ENCODE measurements around the gene EARS2. TPM values are rescaled to one million over a fixed set of nuclear protein-coding genes. Genes with fewer than 3 reads are reported as not detected.
A peak's percentile ranks its signal among the peaks of the same experiment; 100 is the strongest.
"Not testable (repeated sequence)": the region's sequence is repeated elsewhere in the genome, so short reads cannot be mapped to it uniquely, and the experiment has no call there.

Gene EARS2
- total and polyA plus RNA-seq, 2 of the 4 experiments (the other 2 are of a cell fraction): 28.1 to 37.8 TPM

DNA sequence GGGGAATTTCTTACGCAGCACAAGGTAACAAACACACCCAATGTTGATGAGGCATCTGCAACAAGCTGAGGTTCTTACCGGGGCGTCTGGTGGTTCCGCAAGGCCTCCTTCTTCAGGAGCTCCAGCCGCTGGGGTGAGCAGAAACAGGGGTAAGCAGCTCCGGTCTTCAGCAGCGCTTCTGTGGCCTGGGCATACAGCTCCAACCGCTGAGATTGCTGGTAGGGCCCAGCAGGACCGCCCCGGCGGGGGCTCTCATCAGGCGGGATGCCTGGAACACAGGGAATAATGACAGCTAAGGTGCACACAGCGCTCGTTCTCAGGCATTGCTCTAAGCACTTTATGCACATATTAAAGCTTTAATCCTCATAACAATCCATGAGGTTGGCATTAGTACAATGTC is 12.7 kb downstream of the EARS2 start:
- DNase-seq (no peak), ATAC-seq (ENCODE audit: low read depth) (no peak)
- Histone ChIP-seq H3K9me1 (ENCODE audit: insufficient read depth, low read length) (no peaks in the 10 kb centered on the region), H2BK15ac (ENCODE audit: low read depth, low read length) (no peak overlapping the region), H3K79me1 (ENCODE audit: low read depth in 1 of 2, low read length in 2 of 2) (peaks cover 0 to 13% of the 10 kb centered on the region in 2 experiments; a peak in 2 of 4 replicates), H3K4me3 (ENCODE audit: insufficient read depth, low read depth, low read length) (no peak overlapping the region), H3K18ac (ENCODE audit: low read depth, low read length) (no peak overlapping the region), H3K14ac (replicated peaks; ENCODE audit: low read depth, low read length) (no peak overlapping the region), H3K4me1 (ENCODE audit: control insufficient read depth, insufficient read depth, low read length) (no peaks in the 10 kb centered on the region), H3K9me3 (ENCODE audit: control insufficient read depth, insufficient read depth, low read length) (no peaks in the 10 kb centered on the region), H3K9ac (ENCODE audit: low read depth, low read length) (no peak overlapping the region), H4K8ac (ENCODE audit: low read depth in 2 of 2, low read length in 2 of 2) (no peak overlapping the region), H3K27ac (ENCODE audit: insufficient read depth, low read length) (no peak overlapping the region), H3K23ac (ENCODE audit: low read depth, low read length) (no peak overlapping the region), H2AK9ac (replicated peaks; ENCODE audit: low read depth, low read length, poor library complexity) (peak overlapping the region; percentile 42), H3K36me3 (ENCODE audit: control insufficient read depth, insufficient read depth, low read length) (peaks cover 49% of the 10 kb centered on the region), H4K91ac (ENCODE audit: insufficient read depth, low read depth, low read length) (no peak overlapping the region), H2BK5ac (ENCODE audit: low read depth, low read length, poor library complexity, severe bottlenecking) (no peak overlapping the region), H3K4ac (ENCODE audit: low read depth, low read length) (no peak overlapping the region), H2BK120ac (ENCODE audit: low read depth, low read length) (no peak overlapping the region), H4K20me1 (ENCODE audit: insufficient read depth, low read length) (no peaks in the 10 kb centered on the region), H2AFZ (replicated peaks; ENCODE audit: low read length, poor library complexity) (no peak overlapping the region), H2BK20ac (ENCODE audit: low read depth, low read length) (no peak overlapping the region), H3K4me2 (ENCODE audit: low read depth, low read length) (no peak overlapping the region), H4K5ac (ENCODE audit: low read depth, low read length) (no peak overlapping the region), H3K27me3 (ENCODE audit: control insufficient read depth, insufficient read depth, low read length) (no peaks in the 10 kb centered on the region), H3K56ac (ENCODE audit: extremely low read depth, insufficient read depth, low read length) (no peak overlapping the region), H2AK5ac (ENCODE audit: low read depth, low read length) (no peak overlapping the region)
- intact Hi-C loops (cut with micrococcal nuclease) (no loop called here), in situ Hi-C loops (cut with MboI; ENCODE audit: low sequenced_read_pairs) (no loop called here), dilution Hi-C loops (cut with HindIII; ENCODE audit: low sequenced_read_pairs, unreplicated experiment) (no loop called here)
- no TSS peak for BruUV-seq (replicated peaks)
- TF ChIP-seq, protein P1, sequence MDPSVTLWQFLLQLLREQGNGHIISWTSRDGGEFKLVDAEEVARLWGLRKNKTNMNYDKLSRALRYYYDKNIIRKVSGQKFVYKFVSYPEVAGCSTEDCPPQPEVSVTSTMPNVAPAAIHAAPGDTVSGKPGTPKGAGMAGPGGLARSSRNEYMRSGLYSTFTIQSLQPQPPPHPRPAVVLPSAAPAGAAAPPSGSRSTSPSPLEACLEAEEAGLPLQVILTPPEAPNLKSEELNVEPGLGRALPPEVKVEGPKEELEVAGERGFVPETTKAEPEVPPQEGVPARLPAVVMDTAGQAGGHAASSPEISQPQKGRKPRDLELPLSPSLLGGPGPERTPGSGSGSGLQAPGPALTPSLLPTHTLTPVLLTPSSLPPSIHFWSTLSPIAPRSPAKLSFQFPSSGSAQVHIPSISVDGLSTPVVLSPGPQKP (IDR thresholded peaks at IDR 0.05; ENCODE audit: borderline replicate concordance, low read depth, low read length): no peak
- no peak for TF ChIP-seq CHD1 (IDR thresholded peaks at IDR 0.05; ENCODE audit: low read depth, low read length)
- WGBS, 2 experiments (ENCODE audit: extremely low coverage in 2 of 2, insufficient read length in 1 of 2): 96% methylated on average over 4 of the region's 14 CpGs; no CpG with 5 or more reads in 1 of the 2 experiments
- ChIA-PET CTCF (no interaction called here), POLR2A (ENCODE audit: unreplicated experiment) (no interaction called here)

DNA sequence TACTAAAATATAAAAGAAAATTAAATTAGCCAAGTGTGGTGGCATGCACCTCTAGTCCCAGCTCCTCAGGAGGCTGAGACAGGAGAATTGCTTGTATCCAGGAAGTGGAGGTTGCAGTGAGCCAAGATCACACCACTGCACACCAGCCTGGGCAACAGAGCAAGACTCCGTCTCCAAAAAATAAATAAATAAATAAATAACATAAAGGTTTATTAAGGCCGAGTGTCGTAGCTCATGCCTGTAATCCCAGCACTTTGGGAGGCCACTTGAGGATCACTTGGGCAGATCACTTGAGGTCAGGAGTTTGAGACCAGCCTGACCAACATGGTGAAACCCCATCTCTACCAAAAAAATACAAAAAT is 16.4 kb downstream of the EARS2 start:
- H2BK120ac ChIP-seq (ENCODE audit: low read depth, low read length); H3K27me3 ChIP-seq (ENCODE audit: control insufficient read depth, insufficient read depth, low read length); ATAC-seq (ENCODE audit: low read depth); H3K18ac ChIP-seq (ENCODE audit: low read depth, low read length); H2BK15ac ChIP-seq (ENCODE audit: low read depth, low read length); BruUV-seq (replicated peaks); H2BK5ac ChIP-seq (ENCODE audit: low read depth, low read length, poor library complexity, severe bottlenecking); H2AK5ac ChIP-seq (ENCODE audit: low read depth, low read length); H4K8ac ChIP-seq (ENCODE audit: low read depth in 2 of 2, low read length in 2 of 2); H3K23ac ChIP-seq (ENCODE audit: low read depth, low read length); H3K4me2 ChIP-seq (ENCODE audit: low read depth, low read length); H2BK20ac ChIP-seq (ENCODE audit: low read depth, low read length); H4K20me1 ChIP-seq (ENCODE audit: insufficient read depth, low read length); DNase-seq; H3K4me3 ChIP-seq (ENCODE audit: insufficient read depth, low read depth, low read length); H3K9ac ChIP-seq (ENCODE audit: low read depth, low read length); intact Hi-C loops (cut with micrococcal nuclease); H4K5ac ChIP-seq (ENCODE audit: low read depth, low read length); H3K56ac ChIP-seq (ENCODE audit: extremely low read depth, insufficient read depth, low read length); H3K4me1 ChIP-seq (ENCODE audit: control insufficient read depth, insufficient read depth, low read length); H4K91ac ChIP-seq (ENCODE audit: insufficient read depth, low read depth, low read length); in situ Hi-C loops (cut with MboI; ENCODE audit: low sequenced_read_pairs); H3K27ac ChIP-seq (ENCODE audit: insufficient read depth, low read length); CTCF ChIA-PET; POLR2A ChIA-PET (ENCODE audit: unreplicated experiment); H3K9me3 ChIP-seq (ENCODE audit: control insufficient read depth, insufficient read depth, low read length); H2AK9ac ChIP-seq (replicated peaks; ENCODE audit: low read depth, low read length, poor library complexity); H3K14ac ChIP-seq (replicated peaks; ENCODE audit: low read depth, low read length); dilution Hi-C loops (cut with HindIII; ENCODE audit: low sequenced_read_pairs, unreplicated experiment); H2AFZ ChIP-seq (replicated peaks; ENCODE audit: low read length, poor library complexity); H3K4ac ChIP-seq (ENCODE audit: low read depth, low read length); H3K9me1 ChIP-seq (ENCODE audit: insufficient read depth, low read length): not testable (repeated sequence)
- WGBS, 2 experiments (ENCODE audit: extremely low coverage in 2 of 2, insufficient read length in 1 of 2): no CpG with 5 or more reads among the region's 3 CpGs
- peaks cover 33% of the 10 kb centered on the region for H3K36me3 ChIP-seq (ENCODE audit: control insufficient read depth, insufficient read depth, low read length)
- peaks cover 4 to 32% of the 10 kb centered on the region in 2 experiments; a peak in 3 of 4 replicates for H3K79me1 ChIP-seq (ENCODE audit: low read depth in 1 of 2, low read length in 2 of 2)
